ENCODE results near the gene FAM20A.

Gene FAM20A

DNA sequence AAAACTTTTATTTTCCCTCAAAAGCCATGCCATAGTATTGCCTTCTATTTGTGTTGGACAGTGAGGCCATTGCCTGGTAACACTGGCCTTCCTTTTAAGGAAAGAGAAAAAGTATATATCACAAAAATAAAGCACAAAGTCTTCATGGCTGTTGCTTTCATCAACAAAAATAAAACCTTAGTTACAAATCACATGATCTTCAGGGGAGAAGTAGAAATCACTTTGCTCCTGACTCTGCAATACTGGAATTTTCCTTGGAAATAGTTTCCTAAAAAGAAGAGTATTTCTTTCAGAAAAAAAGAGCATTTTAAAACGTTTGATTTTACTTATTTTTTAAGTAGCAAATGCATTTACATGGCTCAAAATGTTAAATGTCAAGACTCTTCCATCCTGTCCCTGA is 41.9 kb downstream of the FAM20A start:
- no peak overlapping the region for H2AFZ ChIP-seq (ENCODE audit: low read depth)
- no peaks in the 10 kb centered on the region for H3K4me1 ChIP-seq (ENCODE audit: low read depth, poor library complexity, severe bottlenecking)
- H3K79me2 ChIP-seq (ENCODE audit: insufficient read depth, low read depth) = no peaks in the 10 kb centered on the region
- H3K4me3 ChIP-seq (IDR thresholded peaks at IDR 0.05; ENCODE audit: insufficient read depth, low read depth, low read length) = no peak overlapping the region
- no peaks in the 10 kb centered on the region for H3K27me3 ChIP-seq (ENCODE audit: insufficient read depth, low read depth)
- no peak overlapping the region for H3K27ac ChIP-seq
- H3K4me2 ChIP-seq = no peak overlapping the region
- no peaks in the 10 kb centered on the region for H3K36me3 ChIP-seq (ENCODE audit: insufficient read depth)
- H3K9ac ChIP-seq = no peak overlapping the region
- TF ChIP-seq, protein P1, sequence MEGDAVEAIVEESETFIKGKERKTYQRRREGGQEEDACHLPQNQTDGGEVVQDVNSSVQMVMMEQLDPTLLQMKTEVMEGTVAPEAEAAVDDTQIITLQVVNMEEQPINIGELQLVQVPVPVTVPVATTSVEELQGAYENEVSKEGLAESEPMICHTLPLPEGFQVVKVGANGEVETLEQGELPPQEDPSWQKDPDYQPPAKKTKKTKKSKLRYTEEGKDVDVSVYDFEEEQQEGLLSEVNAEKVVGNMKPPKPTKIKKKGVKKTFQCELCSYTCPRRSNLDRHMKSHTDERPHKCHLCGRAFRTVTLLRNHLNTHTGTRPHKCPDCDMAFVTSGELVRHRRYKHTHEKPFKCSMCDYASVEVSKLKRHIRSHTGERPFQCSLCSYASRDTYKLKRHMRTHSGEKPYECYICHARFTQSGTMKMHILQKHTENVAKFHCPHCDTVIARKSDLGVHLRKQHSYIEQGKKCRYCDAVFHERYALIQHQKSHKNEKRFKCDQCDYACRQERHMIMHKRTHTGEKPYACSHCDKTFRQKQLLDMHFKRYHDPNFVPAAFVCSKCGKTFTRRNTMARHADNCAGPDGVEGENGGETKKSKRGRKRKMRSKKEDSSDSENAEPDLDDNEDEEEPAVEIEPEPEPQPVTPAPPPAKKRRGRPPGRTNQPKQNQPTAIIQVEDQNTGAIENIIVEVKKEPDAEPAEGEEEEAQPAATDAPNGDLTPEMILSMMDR (conservative IDR thresholded peaks at IDR 0.05; ENCODE audit: low read depth, low read length) = no peak
- no peaks in the 10 kb centered on the region for H4K20me1 ChIP-seq (ENCODE audit: insufficient read depth)

DNA sequence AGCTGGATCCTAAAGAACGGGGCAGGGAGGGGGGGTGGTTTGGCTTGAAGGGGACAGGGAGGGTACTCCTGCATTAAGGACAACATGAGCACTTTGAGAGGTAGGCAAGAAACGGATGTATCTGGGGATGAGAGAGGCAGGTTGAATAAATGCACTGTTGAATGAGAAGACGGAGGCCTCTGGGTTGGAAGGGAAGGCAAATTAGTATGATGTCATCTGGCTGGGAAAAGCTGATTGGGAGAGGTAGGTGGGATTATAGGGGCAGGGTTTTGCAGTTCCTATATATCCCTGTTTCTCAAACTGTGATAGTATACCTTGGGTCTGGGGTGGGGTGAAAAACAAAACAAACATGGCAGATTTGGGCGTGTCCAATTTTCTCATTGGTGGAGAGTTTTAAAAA is 44.6 kb downstream of the FAM20A start:
- Histone ChIP-seq H3K4me2 (no peak overlapping the region), H3K4me3 (IDR thresholded peaks at IDR 0.05; ENCODE audit: insufficient read depth, low read depth, low read length) (no peak overlapping the region), H3K27ac (no peak overlapping the region), H3K9ac (no peak overlapping the region), H3K4me1 (ENCODE audit: low read depth, poor library complexity, severe bottlenecking) (no peaks in the 10 kb centered on the region), H4K20me1 (ENCODE audit: insufficient read depth) (no peaks in the 10 kb centered on the region), H3K79me2 (ENCODE audit: insufficient read depth, low read depth) (no peaks in the 10 kb centered on the region), H3K27me3 (ENCODE audit: insufficient read depth, low read depth) (no peaks in the 10 kb centered on the region), H3K36me3 (ENCODE audit: insufficient read depth) (no peaks in the 10 kb centered on the region), H2AFZ (ENCODE audit: low read depth) (no peak overlapping the region)
- TF ChIP-seq, protein P1 (conservative IDR thresholded peaks at IDR 0.05; ENCODE audit: low read depth, low read length) = no peak

DNA sequence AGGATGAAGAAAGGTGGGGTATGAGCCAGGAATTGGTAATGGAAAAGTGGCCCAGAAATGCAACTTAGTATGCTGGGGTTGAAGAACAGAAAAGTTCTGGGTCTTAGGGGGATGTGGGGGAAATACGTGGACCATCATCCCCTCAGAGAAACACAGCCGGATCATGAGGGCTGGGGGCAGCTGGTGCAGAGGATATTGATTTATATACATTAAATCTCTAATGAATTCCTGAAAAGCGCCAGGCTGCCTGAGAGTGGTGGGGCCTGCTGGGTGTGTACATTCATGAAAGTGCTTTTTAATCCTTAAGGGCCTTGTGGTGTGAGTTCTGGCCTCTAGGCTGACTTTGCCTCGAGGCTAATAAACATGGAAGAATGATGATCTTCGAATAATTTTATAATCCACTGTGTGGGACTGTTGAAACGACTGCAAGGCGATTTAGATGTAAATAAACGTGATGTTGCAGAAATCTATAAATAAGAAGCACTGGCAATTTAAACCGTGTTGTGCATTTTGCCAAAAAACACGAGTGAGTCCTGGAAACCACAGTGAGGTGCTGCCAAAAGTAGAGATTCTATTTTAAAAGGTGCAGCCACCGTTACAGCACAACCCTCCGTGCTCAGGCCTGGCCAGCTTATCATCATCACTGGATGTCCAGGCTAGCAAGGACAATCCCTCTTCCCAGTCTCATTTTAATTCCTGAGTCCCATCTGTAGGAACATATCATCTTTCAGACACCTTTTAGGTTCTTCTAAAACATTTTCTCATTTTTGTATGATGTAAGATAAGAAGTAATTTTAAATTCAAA is 56.9 kb downstream of the FAM20A start:
- no peak overlapping the region for H3K4me2 ChIP-seq
- no peaks in the 10 kb centered on the region for H3K4me1 ChIP-seq (ENCODE audit: low read depth, poor library complexity, severe bottlenecking)
- no peak overlapping the region for H3K9ac ChIP-seq
- no peaks in the 10 kb centered on the region for H3K27me3 ChIP-seq (ENCODE audit: insufficient read depth, low read depth)
- no peak overlapping the region for H3K27ac ChIP-seq
- TF ChIP-seq, protein P1 (conservative IDR thresholded peaks at IDR 0.05; ENCODE audit: low read depth, low read length) = no peak
- no peak overlapping the region for H2AFZ ChIP-seq (ENCODE audit: low read depth)
- no peaks in the 10 kb centered on the region for H3K36me3 ChIP-seq (ENCODE audit: insufficient read depth)
- no peak overlapping the region for H3K4me3 ChIP-seq (IDR thresholded peaks at IDR 0.05; ENCODE audit: insufficient read depth, low read depth, low read length)
- H3K79me2 ChIP-seq (ENCODE audit: insufficient read depth, low read depth) = no peaks in the 10 kb centered on the region
- H4K20me1 ChIP-seq (ENCODE audit: insufficient read depth) = no peaks in the 10 kb centered on the region

GRCh38 chr17:68542698-68543463 is 58.3 kb downstream of the FAM20A start:
- no peak overlapping the region for H3K27ac ChIP-seq
- no peak overlapping the region for H3K4me2 ChIP-seq
- no peak overlapping the region for H2AFZ ChIP-seq (ENCODE audit: low read depth)
- TF ChIP-seq, protein P1 (conservative IDR thresholded peaks at IDR 0.05; ENCODE audit: low read depth, low read length) = no peak
- no peak overlapping the region for H3K4me3 ChIP-seq (IDR thresholded peaks at IDR 0.05; ENCODE audit: insufficient read depth, low read depth, low read length)
- no peaks in the 10 kb centered on the region for H3K79me2 ChIP-seq (ENCODE audit: insufficient read depth, low read depth)
- H3K4me1 ChIP-seq (ENCODE audit: low read depth, poor library complexity, severe bottlenecking) = no peaks in the 10 kb centered on the region
- no peaks in the 10 kb centered on the region for H3K27me3 ChIP-seq (ENCODE audit: insufficient read depth, low read depth)
- H3K36me3 ChIP-seq (ENCODE audit: insufficient read depth) = no peaks in the 10 kb centered on the region
- no peak overlapping the region for H3K9ac ChIP-seq
- no peaks in the 10 kb centered on the region for H4K20me1 ChIP-seq (ENCODE audit: insufficient read depth)
